ENCODE results near the gene CBLC. TPM values are rescaled to one million over a fixed set of nuclear protein-coding genes. Genes with fewer than 3 reads are reported as not detected.

CBLC gene
- total RNA-seq, 1 donor from 2014 or later, result not detected

DNA sequence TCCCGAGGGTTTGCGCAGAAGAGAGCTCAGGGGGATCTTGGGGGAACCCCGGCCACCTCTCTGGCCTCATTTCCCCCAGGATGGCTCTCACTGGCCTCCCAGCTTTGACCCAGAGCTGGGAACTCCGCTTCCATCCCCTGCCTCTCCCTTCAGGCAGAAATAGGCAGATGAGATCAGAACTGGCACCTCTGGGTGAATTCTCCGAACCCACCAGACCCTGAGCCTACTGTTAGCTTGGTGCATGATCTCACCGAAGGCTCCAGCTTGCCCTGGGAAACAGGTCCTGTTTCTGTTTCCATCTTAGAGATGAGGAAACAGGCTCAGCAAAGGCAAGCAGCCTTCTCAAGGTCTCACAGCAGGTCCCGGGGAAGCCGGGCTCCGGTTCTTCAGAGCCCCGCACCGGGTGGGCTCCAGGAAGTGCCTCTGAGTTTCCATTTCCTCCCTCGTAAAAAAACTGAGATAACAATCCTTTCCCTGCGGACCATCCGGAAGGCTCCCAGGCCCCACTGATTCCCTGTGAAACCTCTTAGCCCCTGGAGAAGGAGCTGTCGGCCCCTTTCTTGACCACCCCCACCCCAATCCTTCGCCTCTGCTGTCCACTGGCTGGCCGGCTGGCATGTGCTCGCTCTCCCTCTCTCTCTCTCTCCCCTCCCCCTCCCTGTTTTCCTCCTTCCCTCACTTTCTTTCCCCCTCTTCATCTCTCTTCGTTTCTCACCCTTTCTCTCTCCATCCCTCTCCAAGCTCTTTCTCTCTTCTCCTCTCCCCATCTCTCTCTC lies 70.5 kb downstream of the CBLC start:
- DNase-seq (ENCODE audit: extremely low read depth, low read depth, low spot score), result peak; percentile 44

DNA sequence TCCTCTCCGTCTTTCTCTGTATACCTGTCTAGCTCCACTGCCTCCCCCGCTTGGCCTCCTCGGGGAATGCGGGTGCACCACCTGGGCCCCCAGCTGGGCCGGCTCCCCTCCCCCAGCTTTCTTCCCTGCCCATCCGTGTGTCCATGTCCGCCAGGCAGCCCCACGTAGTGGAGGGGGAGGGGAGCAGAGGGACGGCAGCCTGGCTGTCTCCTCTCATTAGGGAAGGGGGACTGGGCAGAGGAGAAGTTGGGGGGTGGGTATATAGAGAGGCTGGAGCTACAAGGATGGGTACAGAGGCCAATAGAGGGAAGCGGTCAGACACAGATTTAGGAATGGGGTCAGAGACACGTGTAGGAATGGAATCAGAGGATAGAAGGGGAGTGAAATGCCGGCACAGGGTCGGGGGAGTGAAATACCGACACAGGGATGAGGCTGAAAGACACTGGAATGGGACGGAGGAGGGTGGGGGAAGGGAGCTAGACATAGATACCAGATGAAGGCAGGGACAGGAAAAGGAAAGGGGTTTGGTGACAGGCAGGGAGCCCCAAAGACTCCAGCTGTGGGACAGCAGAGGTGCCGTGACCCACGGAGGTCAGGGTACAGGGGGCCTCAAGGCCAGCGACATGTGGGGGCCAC lies 71.2 kb downstream of the CBLC start:
- no peak for DNase-seq (ENCODE audit: extremely low read depth, low read depth, low spot score)

Other genes with a start within 250 kb of the CBLC start
- not detected in 2 replicates for gene CEACAM20, start 248.2 kb upstream of the CBLC start, total RNA-seq
- not detected in 2 replicates for gene IGSF23, start 164.3 kb upstream of the CBLC start, total RNA-seq
- 212 and 300 TPM in 2 replicates for gene PVR, start 134.0 kb upstream of the CBLC start, total RNA-seq
- 4.4 and 9.0 TPM in 2 replicates for gene CEACAM19, start 106.4 kb upstream of the CBLC start, total RNA-seq
- not detected in 2 replicates for gene CEACAM16, start 78.7 kb upstream of the CBLC start, total RNA-seq
- gene BCL3, start 29.2 kb upstream of the CBLC start, total RNA-seq, result 28.3 and 30.0 TPM in 2 replicates
- 57.0 and 78.9 TPM in 2 replicates for gene BCAM, start 31.2 kb downstream of the CBLC start, total RNA-seq
- gene NECTIN2, start 68.4 kb downstream of the CBLC start, total RNA-seq, result 292 and 342 TPM in 2 replicates
- 74.7 and 75.5 TPM in 2 replicates for gene TOMM40, start 113.4 kb downstream of the CBLC start, total RNA-seq
- gene APOE, start 127.9 kb downstream of the CBLC start, total RNA-seq, result 4.0 and 10.0 TPM in 2 replicates
- 0.44 and 2.3 TPM in 2 replicates for gene APOC1, start 136.7 kb downstream of the CBLC start, total RNA-seq
- gene APOC4, start 164.3 kb downstream of the CBLC start, total RNA-seq, result not detected in 2 replicates
- gene APOC2, start 168.2 kb downstream of the CBLC start, total RNA-seq, result not detected in 2 replicates
- 87.7 and 119 TPM in 2 replicates for gene CLPTM1, start 177.5 kb downstream of the CBLC start, total RNA-seq
- gene RELB, start 223.6 kb downstream of the CBLC start, total RNA-seq, result 24.1 and 46.9 TPM in 2 replicates

All from glomerular endothelial cell (primary cell).